ENCODE data around the gene MRPL14. TPM values are rescaled to one million over a fixed set of nuclear protein-coding genes. Genes with fewer than 3 reads are reported as not detected.

Gene MRPL14
- total and polyA plus RNA-seq, 2 of the 8 experiments (the other 6 are each of a cell fraction or from before 2014, with no cell fraction given): 82.0 to 97.1 TPM

GRCh38 chr6:44162876-44163625 lies 35.8 kb upstream of the MRPL14 start:
- no peak overlapping the region for H3K23ac ChIP-seq (ENCODE audit: insufficient read length)
- H3K79me1 ChIP-seq (ENCODE audit: low read depth, low read length): no peaks in the 10 kb centered on the region
- no peak overlapping the region for H3K56ac ChIP-seq (replicated peaks; ENCODE audit: insufficient read length, low read depth, low read length)
- no peak overlapping the region for H2BK20ac ChIP-seq (ENCODE audit: low read length)
- DNase-seq (ENCODE audit: low read depth in 1 of 2, low spot score in 2 of 2): peak in 1 of 2 experiments; percentile 40
- no peak overlapping the region for H2AK5ac ChIP-seq (ENCODE audit: low read depth, low read length)
- H2BK5ac ChIP-seq (ENCODE audit: low read depth, low read length): no peak overlapping the region
- CTCF ChIA-PET (ENCODE audit: partially characterized antibody): interaction anchor here (0.6 to 3.3 kb wide), 17 partner anchors 10 to 105 kb away, joined by 3 to 33 read pairs (median 4); partner anchors contain the start of gene SLC29A1
- no peaks in the 10 kb centered on the region for H3K9me3 ChIP-seq (ENCODE audit: insufficient read depth in 2 of 2, low read depth in 1 of 2, low read length in 1 of 2)
- H2AFZ ChIP-seq (ENCODE audit: low read length): no peak overlapping the region
- no peak overlapping the region for H3K9ac ChIP-seq (replicated peaks in 1 of 4; ENCODE audit: extremely low read depth in 1 of 4, low read depth in 3 of 4, low read length in 3 of 4)
- POLR2A ChIA-PET (ENCODE audit: partially characterized antibody): interaction anchor here (0.7 to 4.2 kb wide), 12 partner anchors 8 to 94 kb away, joined by 3 to 17 read pairs (median 4); partner anchors contain the start of gene SLC29A1
- no peaks in the 10 kb centered on the region for H3K36me3 ChIP-seq (ENCODE audit: control insufficient read depth in 2 of 4, insufficient read depth in 4 of 4, low read length in 3 of 4)
- no peak overlapping the region for H3K4ac ChIP-seq (replicated peaks; ENCODE audit: insufficient read length, low read depth, low read length)
- H2BK120ac ChIP-seq (replicated peaks; ENCODE audit: low read depth, low read length): no peak overlapping the region
- peak overlapping the region; percentile 83 for H2BK15ac ChIP-seq (ENCODE audit: low read length)
- no peak overlapping the region for H3K14ac ChIP-seq (ENCODE audit: insufficient read length)
- WGBS, 2 experiments (ENCODE audit: extremely low coverage in 1 of 2, insufficient coverage in 1 of 2, insufficient read length in 1 of 2, insufficient replicate concordance in 2 of 2, low coverage in 1 of 2, low lambda C conversion rate in 2 of 2, missing lambda C conversion rate in 1 of 2): 86% methylated on average over 8 of the region's 8 CpGs; no CpG with 5 or more reads in 1 of the 2 experiments
- no peak overlapping the region for H4K5ac ChIP-seq (ENCODE audit: insufficient read length, low read depth, low read length)
- no peaks in the 10 kb centered on the region for H4K20me1 ChIP-seq (replicated peaks in 1 of 2; ENCODE audit: control insufficient read depth in 1 of 2, insufficient read depth in 2 of 2, low read length in 2 of 2)
- H4K91ac ChIP-seq (replicated peaks; ENCODE audit: insufficient read length, low read length): no peak overlapping the region
- H4K8ac ChIP-seq (ENCODE audit: extremely low read depth, insufficient read depth, low read length): peak overlapping the region; percentile 41; the same call in 1 of the 2 replicates
- no peak overlapping the region for H3K4me3 ChIP-seq (ENCODE audit: extremely low read depth in 1 of 4, insufficient read depth in 2 of 4, low read depth in 3 of 4, low read length in 4 of 4)
- FAIRE-seq: no peak
- H3K18ac ChIP-seq (ENCODE audit: extremely low read depth, low read length): no peak overlapping the region
- H2BK12ac ChIP-seq (ENCODE audit: low read depth, low read length): no peak overlapping the region
- H3K79me2 ChIP-seq (ENCODE audit: control insufficient read depth in 1 of 2, insufficient read depth in 2 of 2, low read length in 2 of 2): no peaks in the 10 kb centered on the region
- H3K27me3 ChIP-seq (replicated peaks in 1 of 4; ENCODE audit: control insufficient read depth in 3 of 4, extremely low read depth in 1 of 4, insufficient read depth in 3 of 4, low read length in 3 of 4): 0 out of 7 replicates have a peak, but pooled peaks cover 0 to 4% (median 0%) of the 10 kb centered on the region in 4 experiments
- H3K4me2 ChIP-seq (ENCODE audit: insufficient read depth in 1 of 2, low read depth in 2 of 2, low read length in 2 of 2): no peak overlapping the region
- TF ChIP-seq POLR2AphosphoS5 (IDR thresholded peaks at IDR 0.05; ENCODE audit: low read depth, low read length) (no peak), KDM1A (IDR thresholded peaks at IDR 0.05; ENCODE audit: borderline replicate concordance, low read length) (peak; percentile 29; the same call in 1 of the 2 replicates), BRCA1 (IDR thresholded peaks at IDR 0.05; ENCODE audit: low read depth, low read length) (no peak)
- H3K4me1 ChIP-seq (replicated peaks in 1 of 4; ENCODE audit: control insufficient read depth in 3 of 4, insufficient read depth in 4 of 4, low read length in 3 of 4): peaks cover 0 to 18% (median 13%) of the 10 kb centered on the region in 4 experiments; a peak in 6 of 7 replicates
- no peak overlapping the region for H3K27ac ChIP-seq (ENCODE audit: low read depth, low read length)
- H3K23me2 ChIP-seq (ENCODE audit: low read depth, low read length): no peaks in the 10 kb centered on the region
